ENCODE data around the gene DMD.

- no peak for TF ChIP-seq CTCF (conservative IDR thresholded peaks at IDR 0.05 in 1 of 2, IDR thresholded peaks at IDR 0.05 in 1 of 2; ENCODE audit: low read depth in 1 of 2, low read length in 2 of 2)
- no peak for TF ChIP-seq EZH2 (IDR thresholded peaks at IDR 0.05; ENCODE audit: low read length, missing control alignments)
These were observed 197.3 kb downstream of the DMD start for GRCh38 chrX:33014086-33014485.
